NCI-H82 treated with DMSO at 0.1 percent for 48 hours (cell line): ENCODE measurements around the gene SLC14A1.

Source experiments
- DNase-seq: peaks from one replicate; lab custom pipeline; 2025; ENCODE audit not compliant: unreplicated experiment; lab: John Stamatoyannopoulos, UW

Gene SLC14A1

DNA sequence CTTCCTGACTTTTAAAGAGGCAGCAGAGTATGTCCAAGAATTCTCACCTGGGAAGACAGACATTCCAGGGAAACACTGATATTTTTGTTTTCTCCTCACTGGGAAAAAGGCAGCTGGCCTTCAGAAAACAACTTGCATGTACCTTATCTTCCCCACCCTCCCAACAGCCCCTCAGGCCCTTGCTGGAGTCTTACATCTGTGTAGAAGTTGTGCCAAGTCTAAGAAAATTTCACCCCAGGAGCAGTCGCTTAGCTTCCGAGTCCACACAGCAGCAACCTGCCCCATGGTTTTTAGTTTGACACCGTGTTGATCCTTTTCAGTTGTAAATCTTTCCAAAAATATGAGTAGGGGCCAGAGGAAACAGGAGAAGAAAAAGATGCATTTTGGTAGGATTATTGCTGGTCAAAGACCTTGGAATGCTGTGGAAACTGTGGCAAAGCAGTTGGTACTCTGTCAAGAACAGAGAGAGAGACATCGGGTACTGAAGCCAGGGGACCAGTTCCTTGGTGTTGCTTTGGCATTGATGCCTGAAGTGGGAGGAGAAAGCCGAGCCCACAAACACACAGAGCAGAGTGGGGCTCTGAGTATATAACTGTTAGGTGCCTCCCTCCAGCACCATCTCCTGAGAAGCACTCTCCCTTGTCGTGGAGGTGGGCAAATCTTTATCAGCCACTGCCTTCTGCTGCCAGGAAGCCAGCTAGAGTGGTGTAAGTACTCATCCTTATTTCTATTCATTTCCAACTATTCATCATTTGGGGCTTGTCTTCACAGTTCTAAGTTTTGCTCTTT, at the start of gene SLC14A1:
Gene SLC14A1 (plus strand): TSS at position 615 of the 789 bp plus-strand sequence. CDS start 6,140 bp downstream, outside the sequence.
- DNase-seq, result no peak

DNA sequence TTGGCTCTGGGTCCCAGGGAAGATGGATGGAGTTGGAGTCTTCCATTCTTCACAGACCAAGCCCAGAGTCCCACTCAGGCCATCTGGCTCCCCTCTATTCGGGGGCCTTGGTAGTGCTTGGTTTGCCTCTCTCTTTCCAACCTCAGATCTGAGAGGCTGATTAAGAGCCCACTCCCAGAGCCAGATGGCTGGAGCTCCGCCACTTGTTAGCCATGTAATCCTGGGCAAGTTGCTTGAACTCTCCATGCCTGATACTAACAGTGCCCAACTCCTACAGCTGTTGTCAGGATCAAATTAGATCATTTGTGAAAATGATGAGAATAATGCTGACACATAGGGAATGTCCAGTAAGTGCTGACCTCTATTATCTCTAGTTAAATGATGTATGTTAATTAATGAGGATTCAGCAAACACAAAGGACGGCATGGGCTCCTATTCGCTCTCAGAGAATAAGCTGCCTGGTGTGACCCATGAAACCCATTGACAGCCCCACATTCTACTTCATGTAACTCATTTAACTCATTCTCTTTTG, 46.6 kb upstream of the SLC14A1 start:
- peak; percentile 38 for DNase-seq

DNA sequence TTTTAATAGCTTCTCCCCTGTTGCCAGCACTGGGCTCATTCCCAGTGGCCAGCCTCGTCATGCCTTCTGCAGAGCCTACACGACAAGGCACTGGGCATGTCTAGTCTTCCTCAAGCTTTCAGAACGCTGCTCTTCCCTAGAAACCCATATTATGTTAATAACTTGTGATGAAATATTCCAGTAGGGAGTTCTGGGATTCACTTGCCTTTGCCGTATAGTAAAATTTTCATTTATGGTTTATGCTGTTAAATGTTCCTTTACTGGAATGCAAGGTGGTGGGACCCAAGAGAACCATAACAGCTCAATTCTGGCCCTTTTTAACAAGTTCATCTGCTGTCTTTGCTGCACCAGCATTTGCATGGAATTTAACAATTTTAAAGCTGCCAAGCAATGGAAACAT, 45.5 kb upstream of the SLC14A1 start:
- DNase-seq, result no peak

DNA sequence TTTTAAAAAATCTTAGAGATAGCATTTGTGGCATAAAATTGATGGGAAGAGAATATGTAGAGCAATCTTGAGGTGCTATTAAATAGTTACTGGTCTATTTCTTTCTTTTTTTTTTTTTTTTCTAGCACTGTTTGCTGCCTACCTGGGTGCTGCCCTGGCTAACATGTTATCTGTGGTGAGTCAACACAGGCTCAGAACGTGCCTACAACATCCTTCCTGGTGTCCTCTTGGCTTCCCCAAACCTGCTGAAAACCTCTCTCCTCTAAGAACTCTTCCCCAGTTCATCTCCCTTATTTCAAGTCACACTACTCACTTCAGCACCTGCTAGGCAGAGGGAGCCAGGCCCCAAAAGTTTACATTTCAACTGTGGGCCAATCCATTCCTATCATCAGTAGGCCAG, 45.1 kb upstream of the SLC14A1 start:
- DNase-seq, result no peak

DNA sequence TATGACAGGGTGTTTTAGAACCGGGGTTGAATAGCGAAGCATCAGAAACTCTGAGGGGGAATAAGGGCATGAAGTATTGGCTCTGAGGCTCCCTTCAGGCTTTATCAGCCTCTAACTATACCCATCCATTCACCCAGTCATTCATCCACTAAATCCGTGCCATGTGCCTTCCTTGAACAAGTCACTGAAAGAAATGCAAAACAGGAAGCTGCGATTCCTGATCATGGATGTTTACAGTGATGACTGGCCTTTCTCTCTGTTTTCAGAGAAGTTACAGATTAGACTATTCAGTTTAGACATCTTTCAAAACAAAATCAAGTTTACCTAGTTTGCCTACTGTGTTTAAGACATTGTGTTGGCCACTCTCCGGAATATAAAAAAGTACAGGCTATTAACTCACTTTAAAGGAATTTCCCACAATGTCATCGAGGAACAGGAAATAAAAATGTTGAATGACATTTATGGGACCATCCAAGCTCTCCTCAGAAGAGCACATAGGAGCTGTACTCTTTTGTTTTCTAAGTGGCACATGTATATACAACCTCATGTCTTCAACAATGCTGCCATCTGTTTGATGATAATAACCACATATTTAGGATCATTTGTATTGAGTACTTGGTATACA, 43.8 kb upstream of the SLC14A1 start:
- DNase-seq, result no peak

DNA sequence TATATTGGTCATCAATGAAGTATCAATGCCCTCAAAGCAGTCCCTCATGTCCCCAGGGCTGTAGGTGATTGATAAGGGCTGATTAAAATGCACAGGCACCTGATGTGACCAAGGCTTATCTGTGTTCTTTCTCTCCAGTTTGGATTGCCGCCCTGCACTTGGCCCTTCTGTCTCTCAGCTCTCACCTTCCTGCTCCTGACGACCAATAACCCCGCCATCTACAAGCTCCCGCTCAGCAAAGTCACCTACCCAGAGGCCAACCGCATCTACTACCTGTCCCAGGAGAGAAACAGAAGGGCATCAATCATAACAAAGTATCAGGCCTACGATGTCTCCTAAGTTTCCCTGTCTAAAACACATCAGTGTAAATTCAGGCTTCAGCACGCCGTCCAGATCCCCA, 41.8 kb upstream of the SLC14A1 start:
- DNase-seq, result no peak

DNA sequence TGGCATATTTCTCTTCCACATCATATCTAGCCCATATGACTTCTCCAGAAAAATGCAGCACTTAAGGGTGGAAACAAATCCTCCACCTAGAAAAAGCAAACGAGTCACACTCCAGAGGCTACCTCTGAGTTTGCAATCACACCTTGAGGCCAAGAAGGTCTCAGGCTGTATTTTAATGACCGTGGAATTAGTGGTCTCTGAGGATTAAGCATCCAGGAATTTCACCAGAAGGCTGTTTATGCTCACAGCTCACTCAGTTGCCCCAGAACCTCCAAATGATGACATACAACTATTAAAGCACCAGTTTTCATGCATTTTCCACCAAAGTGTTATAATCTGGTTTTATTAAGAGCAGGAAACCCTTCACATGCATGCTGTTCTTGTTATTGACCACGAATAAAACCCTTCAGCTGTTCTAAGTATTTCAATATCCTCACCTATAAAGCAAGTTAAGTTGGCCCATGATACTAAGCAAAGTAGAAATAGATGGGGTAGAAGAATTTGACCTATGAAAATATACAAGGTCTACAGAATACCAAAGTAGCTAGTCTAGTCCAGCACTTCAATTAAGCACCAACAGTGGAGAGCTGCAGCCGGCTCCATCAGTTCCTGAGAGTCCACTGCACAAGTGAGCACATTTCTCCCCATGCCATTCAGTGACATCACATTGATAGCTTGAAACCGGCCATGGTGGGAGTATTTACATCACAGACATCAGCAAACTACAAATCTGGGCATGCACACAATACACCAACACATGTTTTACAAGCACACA, 39.5 kb upstream of the SLC14A1 start:
- no peak for DNase-seq

DNA sequence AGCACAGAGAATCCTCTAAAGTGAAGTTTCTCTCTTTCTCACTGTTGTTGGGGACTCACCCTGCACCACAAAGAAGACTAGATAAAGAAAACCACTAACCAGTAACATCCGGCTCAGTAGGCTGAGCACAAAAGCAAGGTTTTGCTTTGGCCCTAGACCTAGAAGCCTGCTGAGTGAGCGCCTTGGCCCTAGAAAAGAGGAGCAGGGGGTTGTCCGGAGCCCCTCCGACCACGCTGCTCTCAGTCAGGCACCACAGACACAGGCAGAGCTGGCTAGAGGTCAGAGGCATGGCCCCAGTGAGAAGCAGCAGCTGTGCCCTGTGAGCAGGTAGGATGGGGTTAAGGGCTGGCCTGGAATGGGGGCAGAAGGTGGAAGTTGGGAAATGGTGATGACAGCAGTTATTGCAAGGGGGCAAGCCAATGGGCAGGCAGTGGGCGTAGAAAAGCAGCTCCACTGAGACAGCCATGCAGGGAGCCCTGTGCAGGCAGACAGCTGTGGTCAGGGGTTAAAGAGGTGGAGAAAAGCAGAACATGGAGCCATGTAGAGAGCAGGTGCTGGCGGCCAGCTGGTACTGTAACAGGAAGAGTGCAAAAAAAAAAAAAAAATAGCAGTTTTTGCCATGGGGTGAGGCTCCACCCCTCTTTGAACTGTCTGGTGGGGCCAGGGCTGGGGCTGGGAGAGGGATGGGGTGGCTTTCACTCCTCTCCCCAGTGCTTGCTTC, 36.9 kb upstream of the SLC14A1 start:
- no peak for DNase-seq

DNA sequence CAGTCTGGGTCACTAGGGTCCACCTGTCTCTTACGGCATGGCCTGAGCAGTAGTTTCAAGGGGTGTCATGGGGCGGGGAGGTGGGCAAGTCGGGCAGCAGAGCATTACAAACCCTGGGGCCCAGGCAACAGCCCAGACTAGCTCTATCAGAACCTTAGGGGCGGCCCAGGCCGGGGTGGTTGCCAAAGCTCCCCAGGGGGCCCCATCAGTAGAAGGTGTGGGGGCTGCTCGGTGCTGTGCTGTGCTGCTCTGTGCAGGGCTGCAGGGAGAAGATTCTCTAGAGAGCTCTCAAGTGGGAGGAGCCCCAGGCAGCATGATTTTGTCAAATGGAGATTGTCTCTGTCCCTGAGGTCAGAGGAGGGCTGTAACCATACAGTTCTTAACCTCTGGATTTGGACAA, 36.4 kb upstream of the SLC14A1 start:
- no peak for DNase-seq

DNA sequence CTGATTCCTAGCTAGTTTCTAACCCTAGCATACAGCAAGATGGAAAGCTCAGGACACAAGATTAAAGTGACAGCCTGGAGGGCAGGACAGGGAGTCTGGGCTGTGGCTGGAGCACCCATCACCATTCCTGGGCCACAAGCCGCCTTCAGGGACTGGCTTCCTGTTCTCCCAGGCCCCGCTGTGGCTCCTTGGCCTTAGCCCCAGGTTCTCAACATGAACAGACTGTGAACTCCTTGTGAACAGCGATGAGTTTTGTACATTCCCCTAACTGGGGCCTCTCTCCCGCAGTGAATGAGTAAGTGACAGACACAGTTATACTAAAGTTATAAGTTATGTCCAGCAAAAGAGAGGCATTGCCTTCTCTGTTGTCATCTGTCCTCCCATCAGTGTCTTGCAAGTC, 35.9 kb upstream of the SLC14A1 start:
- no peak for DNase-seq

DNA sequence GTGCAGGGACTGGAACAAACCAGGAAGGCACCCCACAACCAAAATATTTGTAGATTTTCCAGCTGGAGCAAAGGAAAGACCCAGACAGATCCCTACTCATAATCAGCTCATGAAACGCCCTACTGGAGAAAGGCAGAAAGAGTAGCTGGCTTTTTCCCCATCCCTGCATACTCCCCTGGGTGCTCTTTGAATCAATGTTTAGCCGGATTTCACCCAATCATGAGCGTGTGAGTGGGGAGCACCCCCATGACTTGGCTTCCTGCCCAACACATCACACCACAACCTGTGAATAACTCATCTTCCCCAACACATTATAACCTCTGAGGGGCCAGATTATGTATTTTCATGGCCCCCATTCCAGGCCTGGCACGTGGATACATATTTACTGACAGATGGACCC, 35.1 kb upstream of the SLC14A1 start:
- no peak for DNase-seq

DNA sequence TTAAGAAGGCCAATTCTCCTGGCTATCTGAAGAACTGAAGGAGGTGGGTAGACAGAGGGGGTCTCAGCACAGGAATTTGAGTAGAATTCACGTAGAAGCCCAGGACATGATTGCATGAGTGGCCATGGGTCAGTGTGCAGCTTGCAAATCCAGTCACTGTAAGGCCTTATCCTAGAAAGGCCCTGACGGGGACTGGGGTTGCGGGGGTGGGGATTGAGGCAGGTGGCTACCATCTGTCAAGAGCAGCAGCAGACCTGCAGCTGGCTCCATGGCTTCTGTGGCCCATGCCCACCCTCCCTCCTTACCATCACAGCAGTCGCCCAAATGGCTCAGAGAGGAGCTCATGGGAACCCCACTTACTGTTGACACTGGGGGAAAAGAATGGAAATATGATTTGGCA, 34.6 kb upstream of the SLC14A1 start:
- DNase-seq, result peak; percentile 31

DNA sequence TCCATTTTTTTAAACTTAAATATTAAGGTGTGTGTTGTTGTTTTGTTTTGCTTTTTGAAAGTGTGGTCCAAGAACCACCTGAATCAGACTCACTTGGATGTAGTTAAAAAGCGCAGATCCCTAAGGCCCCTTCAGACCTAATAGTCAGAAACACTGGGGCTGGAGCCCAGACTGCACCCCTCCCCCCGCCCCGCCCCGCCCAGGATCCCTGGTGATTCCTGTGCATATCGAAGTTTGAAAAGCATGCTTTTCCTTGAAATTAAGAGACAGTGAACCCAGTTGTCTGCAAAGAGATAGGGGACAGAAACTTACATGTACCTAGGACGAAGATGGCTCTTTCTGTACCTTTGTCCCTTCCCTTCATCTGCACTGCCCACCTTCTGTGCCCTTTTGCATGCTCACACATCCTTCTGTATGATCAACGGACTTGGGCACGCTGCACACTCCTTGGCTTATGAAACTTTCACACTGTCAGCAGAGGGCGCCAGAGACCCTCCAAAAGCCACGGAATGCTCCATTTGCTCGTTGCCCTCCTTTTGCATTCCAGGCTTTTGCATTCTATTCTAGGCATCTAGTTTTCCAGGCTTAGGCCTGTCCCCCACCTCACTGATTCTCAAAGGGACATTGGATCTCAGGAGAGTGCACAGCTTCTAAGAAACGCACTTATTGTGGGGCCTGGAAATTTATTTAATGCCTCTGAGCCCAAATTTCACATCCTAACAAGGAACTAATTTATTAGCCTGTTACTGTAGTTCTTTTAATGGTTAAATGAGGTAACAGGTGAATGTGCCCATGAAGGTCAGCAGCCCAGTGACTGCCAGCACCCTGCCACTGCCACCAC, 32.8 kb upstream of the SLC14A1 start:
- peak; percentile 33 for DNase-seq

DNA sequence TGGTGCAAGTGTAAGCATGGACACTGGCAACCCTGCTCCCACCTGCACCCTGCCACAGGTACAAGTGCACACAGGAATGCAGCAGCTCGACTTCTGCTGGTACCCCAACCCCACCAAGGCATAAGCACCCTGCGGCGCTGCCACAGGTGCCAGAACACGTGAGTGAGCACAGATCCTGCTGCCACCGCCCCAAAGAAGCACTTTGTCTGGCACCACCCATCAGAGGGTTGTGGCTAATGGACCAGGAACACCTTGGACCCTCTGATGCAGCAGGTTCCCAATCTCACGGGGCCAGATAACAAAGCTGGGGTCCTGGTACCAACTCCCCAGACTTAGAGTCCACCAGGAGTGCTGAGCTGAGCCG, 32.2 kb upstream of the SLC14A1 start:
- DNase-seq, result no peak

DNA sequence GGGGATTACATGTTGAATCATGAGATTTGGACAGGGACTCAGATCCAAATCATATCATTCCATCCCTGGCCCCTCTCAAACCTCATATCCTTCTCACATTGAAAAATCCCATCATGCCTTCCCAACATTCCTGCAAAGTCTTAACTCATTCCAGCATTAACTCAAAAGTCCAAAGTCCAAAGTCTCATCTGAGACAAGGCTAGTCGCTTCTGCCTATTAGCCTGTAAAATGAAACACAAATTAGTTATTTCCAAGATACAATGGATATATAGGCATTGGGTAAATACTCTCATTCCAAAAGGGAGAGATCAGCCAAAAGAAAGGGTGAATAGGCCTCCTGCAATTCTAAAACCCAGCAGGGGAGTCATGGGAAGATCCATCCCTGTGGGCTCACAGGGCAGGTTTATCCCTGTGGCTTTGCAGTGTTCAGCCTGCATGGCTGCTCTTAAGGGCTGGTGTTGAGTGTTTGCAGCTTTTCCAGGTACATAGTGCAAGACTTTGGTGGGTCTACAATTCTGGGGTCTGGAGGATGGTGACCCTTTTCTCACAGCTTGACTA, 21.2 kb upstream of the SLC14A1 start:
- no peak for DNase-seq

DNA sequence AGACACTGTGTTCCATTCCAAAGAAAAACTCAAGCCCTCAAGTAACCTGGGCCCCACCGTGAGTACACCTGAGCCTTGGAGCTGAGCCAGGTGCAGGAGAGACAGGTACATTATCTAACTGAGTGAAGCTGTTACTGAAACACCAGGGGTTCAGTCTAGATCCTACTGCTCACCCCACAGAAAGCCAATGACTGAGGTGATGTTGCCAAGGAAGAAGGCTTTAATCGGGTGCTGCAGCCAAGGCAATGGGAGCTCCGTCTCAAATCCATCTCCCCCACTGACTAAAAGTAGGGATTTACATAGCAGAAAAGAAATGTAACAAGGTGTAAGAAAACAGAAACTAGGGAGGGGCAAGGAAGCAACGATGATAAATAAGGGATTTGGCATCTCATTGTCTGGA, 15.2 kb upstream of the SLC14A1 start:
- DNase-seq, result no peak

DNA sequence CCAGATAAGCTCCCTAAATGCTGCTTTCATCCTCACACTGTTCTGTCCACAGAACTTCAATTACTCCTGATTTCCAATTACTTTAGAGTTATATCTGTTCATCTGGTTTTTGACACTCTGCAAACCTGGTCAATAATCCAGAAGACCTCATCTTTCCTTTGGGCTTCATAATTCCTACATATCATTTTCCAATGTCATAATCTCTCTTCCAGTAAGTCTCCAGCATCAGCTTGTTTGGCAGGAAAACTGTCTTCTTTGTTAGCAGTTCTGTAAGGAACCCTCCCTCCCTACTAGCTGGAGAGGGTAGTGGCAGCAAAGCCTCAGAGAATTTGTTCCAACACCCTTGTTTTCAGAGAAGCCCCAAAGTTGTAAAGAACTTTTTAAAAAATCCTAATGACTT, 11.9 kb upstream of the SLC14A1 start:
- no peak for DNase-seq

DNA sequence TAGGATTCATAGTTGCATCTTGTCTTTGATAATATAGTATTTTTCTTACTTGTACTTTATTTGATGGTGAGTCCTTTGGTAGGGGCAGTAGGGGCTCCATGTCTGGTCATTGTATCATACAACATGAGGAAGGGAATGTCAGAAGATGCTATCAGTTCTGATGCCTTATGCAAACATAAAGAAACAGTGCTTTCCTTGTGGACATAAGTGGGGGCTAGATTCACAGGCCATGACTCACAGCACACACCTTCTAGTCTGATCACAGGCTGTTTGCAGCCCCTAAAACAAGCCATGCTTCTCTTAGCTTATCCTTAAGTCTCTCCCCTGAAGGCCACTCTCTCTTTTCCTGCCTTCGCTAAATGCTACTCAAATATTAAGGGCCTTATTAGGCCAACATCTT, 10.7 kb upstream of the SLC14A1 start:
- DNase-seq, result no peak

DNA sequence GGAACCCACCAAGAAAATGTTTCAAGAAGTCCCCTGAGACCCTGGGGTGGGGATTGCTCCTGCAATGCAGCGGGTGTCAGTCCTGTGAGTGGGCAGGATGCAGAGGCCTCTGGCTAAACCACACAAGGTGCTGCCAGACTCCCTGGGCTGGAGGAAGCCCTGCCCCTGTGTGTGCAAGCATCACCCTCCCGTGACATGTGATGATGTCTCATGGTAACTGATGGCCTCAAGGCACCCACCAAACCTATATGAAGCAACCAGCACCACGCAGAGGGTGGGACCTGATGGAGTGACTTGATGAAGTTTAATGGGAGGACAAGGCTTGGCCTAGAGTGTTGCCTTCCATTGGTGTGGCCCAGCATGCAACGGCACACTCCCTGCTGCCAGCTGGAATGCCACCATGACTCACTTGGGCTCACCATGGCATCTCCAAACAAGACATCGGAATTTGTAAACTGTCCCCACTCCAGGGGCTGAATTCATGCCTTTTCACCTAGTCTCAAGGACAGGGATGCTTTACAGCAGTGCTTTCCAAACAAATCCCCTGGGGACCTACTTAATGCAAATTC, 8.7 kb upstream of the SLC14A1 start:
- no peak for DNase-seq

DNA sequence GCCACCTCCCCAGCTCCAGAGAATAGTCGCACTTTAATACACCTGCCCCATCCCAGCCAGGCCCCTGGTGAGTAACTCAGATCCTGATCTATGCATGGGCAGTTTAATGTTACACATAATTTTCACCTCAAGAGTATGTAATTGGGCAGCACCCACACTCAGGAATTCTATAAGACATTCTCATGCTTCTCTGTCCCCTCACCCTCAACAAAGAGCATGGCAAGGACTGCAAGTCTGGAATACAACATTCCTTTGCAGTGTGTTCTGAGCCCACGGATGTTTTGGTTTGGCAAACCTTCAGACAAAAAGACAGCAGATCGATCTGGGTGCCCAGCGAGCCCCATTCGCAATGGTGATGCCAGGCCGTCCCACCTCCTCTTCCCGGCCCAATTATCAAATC, 4.9 kb upstream of the SLC14A1 start:
- no peak for DNase-seq
